CD4-positive, alpha-beta T cell (primary cell): ENCODE results near the gene CETP. TPM values are rescaled to one million over a fixed set of nuclear protein-coding genes. Genes with fewer than 3 reads are reported as not detected.

ENCODE experiments used
- ATAC-seq: fragments of 200-7000 bp; cut with Tn5 transposase; one replicate; pipeline ENCODE4 v1.10.0; 2022; ENCODE audit warnings: mild to moderate bottlenecking; ENCODE audit not compliant: poor library complexity
- CTCF ChIA-PET: fragments of 350-600 bp; sonication (Branson Sonifier 250); formaldehyde crosslinking; loops from one replicate; lab custom pipeline; 2021; ENCODE audit warnings: antibody characterized with exemption, inconsistent platforms; lab: Charles Lee
- POLR2A ChIA-PET: fragments of 350-600 bp; sonication (Branson Sonifier 250); formaldehyde crosslinking; loops from one replicate; lab custom pipeline; 2021; ENCODE audit warnings: antibody characterized with exemption, inconsistent platforms; lab: Charles Lee
- DNase-seq, 14 experiments: peaks; one replicate each; pipeline ENCODE4 v3.0.0-alpha.2; 2013 to 2020; ENCODE audit warnings: mixed read lengths in 2 of 14
- H3K27ac ChIP-seq, 2 donors: one replicate each; pipeline versions ENCODE4 v1.5.1 to v1.7.0; 2013; ENCODE audit warnings: low read length in 2 of 2, low read depth in 1 of 2, mild to moderate bottlenecking in 1 of 2
- H3K27me3 ChIP-seq, 2 experiments: 1 replicate in 1 of 2; 2 replicates in 1 of 2; pipeline versions ENCODE4 v1.6.1 to v1.7.0; 2013; ENCODE audit warnings: low read length in 2 of 2, control low read depth in 1 of 2, mild to moderate bottlenecking in 1 of 2, moderate library complexity in 1 of 2; ENCODE audit not compliant: insufficient read depth in 2 of 2, control insufficient read depth in 1 of 2
- H3K36me3 ChIP-seq: one replicate; pipeline ENCODE4 v1.6.1; 2013; ENCODE audit warnings: low read length, control low read depth; ENCODE audit not compliant: insufficient read depth
- H3K4me1 ChIP-seq: one replicate; pipeline ENCODE4 v1.6.1; 2013; ENCODE audit warnings: low read length, control low read depth; ENCODE audit not compliant: insufficient read depth
- H3K4me3 ChIP-seq: one replicate; pipeline ENCODE4 v1.5.1; 2013; ENCODE audit warnings: mild to moderate bottlenecking, low read length, moderate library complexity
- H3K9me3 ChIP-seq, 2 experiments: 1 replicate in 1 of 2; 2 replicates in 1 of 2; pipeline versions ENCODE4 v1.6.1 to v1.7.0; 2013; ENCODE audit warnings: low read length in 2 of 2, mild to moderate bottlenecking in 2 of 2, control low read depth in 1 of 2, moderate library complexity in 1 of 2; ENCODE audit not compliant: control insufficient read depth in 1 of 2, insufficient read depth in 1 of 2
- H3K27ac Mint-ChIP-seq: one replicate; pipeline ENCODE4 v1.8.0; 2020; ENCODE audit warnings: mixed read lengths
- H3K27me3 Mint-ChIP-seq: one replicate; pipeline ENCODE4 v1.8.0; 2021; ENCODE audit warnings: mixed read lengths
- H3K36me3 Mint-ChIP-seq: one replicate; pipeline ENCODE4 v1.8.0; 2021; ENCODE audit warnings: low read depth, mixed read lengths
- H3K4me1 Mint-ChIP-seq: one replicate; pipeline ENCODE4 v1.8.0; 2021; ENCODE audit warnings: low read depth, mixed read lengths
- H3K4me3 Mint-ChIP-seq: one replicate; pipeline ENCODE4 v1.8.0; 2020; ENCODE audit warnings: mild to moderate bottlenecking, mixed read lengths
- H3K9me3 Mint-ChIP-seq: one replicate; pipeline ENCODE4 v1.8.0; 2020; ENCODE audit warnings: mixed read lengths
- CTCF ChIP-seq: fragments of 200-600 bp; IDR thresholded peaks from one replicate; pipeline ENCODE4 v1.8.0; 2022; ENCODE audit warnings: antibody characterized with exemption, mild to moderate bottlenecking
- intact Hi-C, 2 experiments: fragments of 100-400 bp; cut with DNase I in 1 of 2; cut with micrococcal nuclease in 1 of 2; formaldehyde crosslinking; loops; one replicate each; pipeline versions ENCODE4 v1.15.1 to v1.9.0; 2023 to 2025; cut with DNase I, micrococcal nuclease
- total RNA-seq, 174 experiments: library from RNA in 2 of 174; stranded (reverse) in 2 of 174; gene quantifications; one replicate each; pipeline ENCODE4 v1.2.3 and lab custom pipeline; 2021 to 2026

Gene CETP
- total RNA-seq, 2 experiments from 2014 or later, result not detected

GRCh38 chr16:56919099-56919800 lies 42.5 kb upstream of the CETP start:
- Histone ChIP-seq H3K36me3 (no peaks in the 10 kb centered on the region), H3K9me3 (no peaks in the 10 kb centered on the region), H3K27me3 (no peaks in the 10 kb centered on the region), H3K4me1 (peaks cover 21% of the 10 kb centered on the region), H3K4me3 (no peak overlapping the region), H3K27ac (no peak overlapping the region)
- Mint-ChIP-seq H3K27ac (no peak overlapping the region), H3K4me1 (peaks cover 13% of the 10 kb centered on the region), H3K36me3 (no peaks in the 10 kb centered on the region), H3K4me3 (no peak overlapping the region), H3K9me3 (no peaks in the 10 kb centered on the region), H3K27me3 (no peaks in the 10 kb centered on the region)
- ATAC-seq (no peak), DNase-seq (no peak)
- POLR2A ChIA-PET, result interaction anchor here (3.8 kb wide), 1 partner anchor 12 kb away, joined by 20 read pairs; the partner anchor contains the start of gene HERPUD1
- intact Hi-C loops, result no loop called here
- CTCF ChIA-PET, result no interaction called here
- TF ChIP-seq CTCF, result no peak

- H3K27me3 ChIP-seq, result no peaks in the 10 kb centered on the region
- no peak for TF ChIP-seq CTCF
- H3K9me3 ChIP-seq, result no peaks in the 10 kb centered on the region
- Mint-ChIP-seq H3K4me1 (peaks cover 16% of the 10 kb centered on the region), H3K36me3 (no peaks in the 10 kb centered on the region), H3K4me3 (no peak overlapping the region), H3K27ac (no peak overlapping the region), H3K27me3 (no peaks in the 10 kb centered on the region), H3K9me3 (no peaks in the 10 kb centered on the region)
- no peak overlapping the region for H3K27ac ChIP-seq
- H3K4me3 ChIP-seq, result no peak overlapping the region
- intact Hi-C loops, result no loop called here
- peaks cover 19% of the 10 kb centered on the region for H3K4me1 ChIP-seq
- H3K36me3 ChIP-seq, result no peaks in the 10 kb centered on the region
- no peak for DNase-seq
- POLR2A ChIA-PET, result interaction anchor here (3.8 kb wide), 1 partner anchor 10 kb away, joined by 20 read pairs; the partner anchor contains the start of gene HERPUD1
- CTCF ChIA-PET, result interaction anchor here (0.7 kb wide), 1 partner anchor 133 kb away, joined by 3 read pairs; no protein-coding TSS in a partner anchor
- ATAC-seq, result no peak
These were observed 40.2 kb upstream of the CETP start for GRCh38 chr16:56921571-56921970.

GRCh38 chr16:56923481-56924091 lies 38.2 kb upstream of the CETP start:
- DNase-seq (no peak), ATAC-seq (no peak)
- Mint-ChIP-seq H3K9me3 (no peaks in the 10 kb centered on the region), H3K4me3 (no peak overlapping the region), H3K27me3 (no peaks in the 10 kb centered on the region), H3K4me1 (peaks cover 6% of the 10 kb centered on the region), H3K27ac (no peak overlapping the region), H3K36me3 (no peaks in the 10 kb centered on the region)
- CTCF ChIA-PET, result no interaction called here
- Histone ChIP-seq H3K4me3 (no peak overlapping the region), H3K27ac (no peak overlapping the region), H3K9me3 (no peaks in the 10 kb centered on the region), H3K36me3 (no peaks in the 10 kb centered on the region), H3K27me3 (no peaks in the 10 kb centered on the region), H3K4me1 (peaks cover 8% of the 10 kb centered on the region)
- POLR2A ChIA-PET, result interaction anchor here (0.6 kb wide), 1 partner anchor 9 kb away, joined by 3 read pairs; no protein-coding TSS in a partner anchor
- no peak for TF ChIP-seq CTCF
- intact Hi-C loops, result no loop called here
